Measurements from ENCODE around the gene ZIC2.

GRCh38 chr13:99998261-99998660 is 16.7 kb downstream of the ZIC2 start:
- no peak for TF ChIP-seq EZH2 (IDR thresholded peaks at IDR 0.05; ENCODE audit: borderline replicate concordance, insufficient read depth, low read length, poor library complexity, severe bottlenecking)
- TF ChIP-seq EP300 (conservative IDR thresholded peaks at IDR 0.05; ENCODE audit: poor library complexity, severe bottlenecking): no peak
- TF ChIP-seq SMC3 (conservative IDR thresholded peaks at IDR 0.05; ENCODE audit: poor library complexity): no peak
